Prostate gland (tissue), 2 donors: ENCODE data around the gene PKHD1. TPM values are rescaled to one million over a fixed set of nuclear protein-coding genes. Genes with fewer than 3 reads are reported as not detected.

Experiments used
- DNase-seq: peaks from one replicate; pipeline ENCODE4 v3.0.0-alpha.2; 2019; ENCODE audit warnings: low spot score
- H3K27ac ChIP-seq, 2 donors: fragments of 200-600 bp; sonication (generic); 2 replicates each; pipeline ENCODE4 v1.5.1; 2017 to 2019
- H3K27me3 ChIP-seq: fragments of 200-600 bp; sonication (generic); replicated peaks from 2 replicates; pipeline ENCODE4 v1.5.1; 2019; ENCODE audit not compliant: insufficient read depth
- H3K36me3 ChIP-seq, 2 donors: fragments of 200-600 bp; sonication (generic); 1 replicate in 1 of 2; 2 replicates in 1 of 2; pipeline versions ENCODE4 v1.5.1 to v1.8.1; 2017 to 2019
- H3K4me1 ChIP-seq: fragments of 200-600 bp; sonication (generic); replicated peaks from 2 replicates; pipeline ENCODE4 v1.5.1; 2019
- H3K4me3 ChIP-seq, 2 donors: fragments of 200-600 bp; sonication (generic); 2 replicates each; pipeline ENCODE4 v1.5.1; 2017 to 2019
- H3K9me3 ChIP-seq: fragments of 200-600 bp; sonication (generic); 2 replicates; pipeline ENCODE4 v1.5.1; 2017
- POLR2A ChIP-seq: fragments of 450-650 bp; IDR thresholded peaks from one replicate; pipeline ENCODE4 v1.6.1; 2016; ENCODE audit warnings: antibody characterized with exemption, mild to moderate bottlenecking
- POLR2AphosphoS5 ChIP-seq: sonication (generic); formaldehyde crosslinking; IDR thresholded peaks from one replicate; pipeline ENCODE4 v1.6.1; 2017; ENCODE audit warnings: antibody characterized with exemption
- WGBS: methylation state at CpG from one replicate; pipeline ENCODE4 v1.1.5; 2018; 5-methylcytosine and 5-hydroxymethylcytosine counted together
- intact Hi-C: fragments of 100-400 bp; cut with DNase I; formaldehyde crosslinking; loops from one replicate; pipeline ENCODE4 v1.14.2; 2022
- total RNA-seq, 2 donors: library from RNA; depleted of rRNA; stranded (reverse); fragments of >200 nt; gene quantifications; one replicate each; pipeline ENCODE4 v1.1.0, GENCODE V29; 2016
- TF ChIP-seq, protein P1 (sequence below), 4 experiments: fragments of 200-600 bp in 2 of 4; fragments of 450-650 bp in 2 of 4; sonication (generic) in 2 of 4; IDR thresholded peaks; 1 replicate in 3 of 4; 2 replicates in 1 of 4; pipeline ENCODE4 v1.5.1; 2016 to 2019; ENCODE audit warnings: antibody characterized with exemption in 4 of 4, mild to moderate bottlenecking in 2 of 4, moderate library complexity in 2 of 4

PKHD1 gene
- total RNA-seq, 2 donors from 2014 or later: 0.46 to 1.1 TPM

DNA sequence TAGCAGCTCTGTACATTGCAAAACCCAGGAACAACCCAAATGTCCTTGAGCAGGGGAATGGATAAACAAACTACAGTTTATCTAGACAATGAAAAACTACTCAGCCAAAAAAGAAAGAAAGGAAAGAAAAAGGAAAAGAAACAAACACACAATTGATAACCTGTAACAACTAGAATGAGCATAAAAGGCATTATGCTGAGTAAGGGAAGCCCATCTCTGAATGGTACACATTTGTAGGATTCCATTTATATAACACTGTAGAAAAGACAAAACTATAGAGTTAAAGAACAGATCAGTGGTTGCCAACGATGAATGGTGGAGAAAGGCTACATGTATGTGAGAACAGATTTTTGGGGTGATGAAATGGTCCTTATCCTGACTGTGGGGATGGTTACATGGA lies 454.0 kb downstream of the PKHD1 start:
- Histone ChIP-seq H3K4me1 (no peaks in the 10 kb centered on the region), H3K27ac (no peak overlapping the region), H3K9me3 (no peaks in the 10 kb centered on the region), H3K4me3 (no peak overlapping the region), H3K27me3 (no peaks in the 10 kb centered on the region), H3K36me3 (no peaks in the 10 kb centered on the region)
- 83% methylated on average over 1 of the region's 1 CpG for WGBS
- intact Hi-C loops: no loop called here
- DNase-seq: no peak
- no peak for TF ChIP-seq POLR2AphosphoS5
- TF ChIP-seq, protein P1, sequence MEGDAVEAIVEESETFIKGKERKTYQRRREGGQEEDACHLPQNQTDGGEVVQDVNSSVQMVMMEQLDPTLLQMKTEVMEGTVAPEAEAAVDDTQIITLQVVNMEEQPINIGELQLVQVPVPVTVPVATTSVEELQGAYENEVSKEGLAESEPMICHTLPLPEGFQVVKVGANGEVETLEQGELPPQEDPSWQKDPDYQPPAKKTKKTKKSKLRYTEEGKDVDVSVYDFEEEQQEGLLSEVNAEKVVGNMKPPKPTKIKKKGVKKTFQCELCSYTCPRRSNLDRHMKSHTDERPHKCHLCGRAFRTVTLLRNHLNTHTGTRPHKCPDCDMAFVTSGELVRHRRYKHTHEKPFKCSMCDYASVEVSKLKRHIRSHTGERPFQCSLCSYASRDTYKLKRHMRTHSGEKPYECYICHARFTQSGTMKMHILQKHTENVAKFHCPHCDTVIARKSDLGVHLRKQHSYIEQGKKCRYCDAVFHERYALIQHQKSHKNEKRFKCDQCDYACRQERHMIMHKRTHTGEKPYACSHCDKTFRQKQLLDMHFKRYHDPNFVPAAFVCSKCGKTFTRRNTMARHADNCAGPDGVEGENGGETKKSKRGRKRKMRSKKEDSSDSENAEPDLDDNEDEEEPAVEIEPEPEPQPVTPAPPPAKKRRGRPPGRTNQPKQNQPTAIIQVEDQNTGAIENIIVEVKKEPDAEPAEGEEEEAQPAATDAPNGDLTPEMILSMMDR (IDR thresholded peaks at IDR 0.05): no peak

DNA sequence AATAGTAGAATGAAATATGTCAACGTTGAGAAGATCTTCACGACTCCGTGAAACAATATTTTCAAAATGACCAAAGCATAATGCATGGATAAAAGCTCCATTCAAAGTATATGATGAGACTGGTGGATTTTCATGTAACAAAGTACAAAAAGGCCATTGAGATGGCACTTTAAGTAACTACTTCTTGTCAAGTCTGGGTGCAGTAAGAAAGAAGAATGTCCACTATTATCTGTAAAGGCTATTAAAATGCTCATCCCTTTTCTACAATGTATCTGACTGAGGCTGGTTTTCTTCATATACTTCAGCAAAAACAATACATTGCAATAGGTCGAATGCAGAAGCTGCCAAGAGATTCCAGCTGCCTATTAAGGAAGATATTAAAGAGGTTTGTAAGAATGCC lies 457.4 kb downstream of the PKHD1 start:
- 90% methylated on average over 4 of the region's 4 CpGs for WGBS
- H3K4me3 ChIP-seq: no peak overlapping the region
- H3K27ac ChIP-seq: no peak overlapping the region
- H3K9me3 ChIP-seq: no peaks in the 10 kb centered on the region
- TF ChIP-seq POLR2A: no peak
- TF ChIP-seq POLR2AphosphoS5: no peak
- DNase-seq: no peak
- no peaks in the 10 kb centered on the region for H3K36me3 ChIP-seq
- H3K4me1 ChIP-seq: no peaks in the 10 kb centered on the region
- H3K27me3 ChIP-seq: no peaks in the 10 kb centered on the region
- intact Hi-C loops: no loop called here

DNA sequence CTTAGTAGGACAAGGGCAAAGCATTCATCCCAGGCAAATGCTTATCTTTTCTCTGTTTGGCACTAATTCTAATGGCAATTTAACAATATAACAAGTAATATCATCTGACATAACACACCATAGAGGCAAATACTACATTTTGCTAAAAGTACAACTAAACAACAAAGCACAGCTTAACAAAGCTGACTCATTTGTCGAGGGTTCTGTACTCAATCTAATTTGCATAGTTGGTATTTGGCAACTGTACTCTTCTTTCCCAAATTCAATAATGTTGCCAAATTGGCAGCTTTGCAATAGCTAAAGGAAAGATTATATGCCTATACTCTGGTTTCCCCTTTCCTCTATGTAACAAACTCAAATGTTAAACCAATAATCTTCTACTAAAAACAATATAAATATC lies 461.0 kb downstream of the PKHD1 start:
- no peaks in the 10 kb centered on the region for H3K4me1 ChIP-seq
- DNase-seq: no peak
- intact Hi-C loops: no loop called here
- H3K9me3 ChIP-seq: no peaks in the 10 kb centered on the region
- WGBS: 42% methylated on average over 1 of the region's 1 CpG
- no peaks in the 10 kb centered on the region for H3K27me3 ChIP-seq
- H3K27ac ChIP-seq: no peak overlapping the region
- H3K4me3 ChIP-seq: no peak overlapping the region
- no peaks in the 10 kb centered on the region for H3K36me3 ChIP-seq
- TF ChIP-seq, protein P1 (IDR thresholded peaks at IDR 0.05): no peak
- TF ChIP-seq POLR2AphosphoS5: no peak
- TF ChIP-seq POLR2A: no peak

DNA sequence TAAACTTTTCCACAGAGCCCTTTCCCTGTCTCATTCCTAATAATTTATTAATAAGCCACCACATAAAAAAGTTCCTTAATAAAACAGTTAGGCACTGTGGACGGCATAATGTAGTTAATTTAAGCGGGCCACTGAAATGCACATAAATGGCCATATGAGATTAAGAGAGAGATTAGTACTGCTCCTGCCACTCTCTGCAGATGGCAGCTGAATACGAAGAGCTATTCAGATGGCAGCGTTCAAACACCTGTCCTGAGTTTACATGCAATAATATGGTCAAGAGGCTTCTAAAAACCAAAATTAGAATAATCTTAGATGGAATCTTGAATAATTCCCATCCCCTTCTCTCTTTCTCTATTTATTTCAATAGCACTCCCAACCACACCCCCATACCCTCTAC lies 461.8 kb downstream of the PKHD1 start:
- H3K36me3 ChIP-seq: no peaks in the 10 kb centered on the region
- no peaks in the 10 kb centered on the region for H3K9me3 ChIP-seq
- no peak overlapping the region for H3K27ac ChIP-seq
- H3K4me1 ChIP-seq: no peaks in the 10 kb centered on the region
- DNase-seq: no peak
- intact Hi-C loops: no loop called here
- TF ChIP-seq POLR2A (no peak), POLR2AphosphoS5 (no peak)
- TF ChIP-seq, protein P1 (IDR thresholded peaks at IDR 0.05): no peak
- no peak overlapping the region for H3K4me3 ChIP-seq
- no peaks in the 10 kb centered on the region for H3K27me3 ChIP-seq
- 75% methylated on average over 4 of the region's 4 CpGs for WGBS

DNA sequence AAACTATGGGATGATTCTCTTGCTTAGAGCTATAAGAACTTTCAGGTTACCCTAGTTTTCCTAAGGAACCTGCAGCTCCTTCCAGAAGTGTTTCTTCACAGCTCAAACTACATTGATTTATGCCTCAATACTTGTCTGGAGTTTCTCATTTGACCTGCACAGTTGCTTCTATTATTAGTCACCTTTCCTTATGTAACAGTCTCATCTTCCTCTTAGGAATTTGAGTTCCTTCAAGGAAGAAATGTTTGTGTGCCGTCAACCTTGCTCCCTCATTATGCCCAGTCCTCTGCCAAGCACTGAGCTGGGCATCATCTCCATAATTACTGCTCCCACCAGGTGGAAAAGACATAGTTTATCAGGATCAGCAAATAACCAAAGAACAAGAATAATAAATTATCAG lies 466.4 kb downstream of the PKHD1 start:
- Histone ChIP-seq H3K27ac (no peak overlapping the region), H3K4me3 (no peak overlapping the region), H3K4me1 (no peaks in the 10 kb centered on the region), H3K9me3 (no peaks in the 10 kb centered on the region), H3K36me3 (no peaks in the 10 kb centered on the region), H3K27me3 (no peaks in the 10 kb centered on the region)
- TF ChIP-seq, protein P1 (IDR thresholded peaks at IDR 0.05): no peak
- TF ChIP-seq POLR2AphosphoS5 (no peak), POLR2A (no peak)
- no peak for DNase-seq
- intact Hi-C loops: no loop called here
- 81% methylated on average over 1 of the region's 1 CpG for WGBS
